Endothelial cell of umbilical vein (primary cell): Measurements from ENCODE around the gene DARS2. TPM values are rescaled to one million over a fixed set of nuclear protein-coding genes. Genes with fewer than 3 reads are reported as not detected.

ENCODE experiments used
- BruUV-seq: library from RNA; stranded (reverse); fragments of 400-500 nt; replicated peaks from 2 replicates; lab custom pipeline; 2021; lab: Mats Ljungman, UMichigan
- CTCF ChIA-PET: fragments of 300-600, 350-600 bp; sonication (Branson Sonifier 250); formaldehyde crosslinking; loops from one replicate; lab custom pipeline; 2021; ENCODE audit warnings: antibody characterized with exemption, inconsistent platforms; lab: Charles Lee
- POLR2A ChIA-PET: fragments of 300-600, 350-600 bp; sonication (Branson Sonifier 250); formaldehyde crosslinking; loops from one replicate; lab custom pipeline; 2021; ENCODE audit warnings: antibody characterized with exemption, inconsistent platforms; lab: Charles Lee
- DNase-seq: peaks from one replicate; pipeline ENCODE4 v3.0.0-alpha.2; 2011; ENCODE audit warnings: low read depth, low spot score
- FAIRE-seq: peaks from 2 replicates; lab custom pipeline; 2011; peaks lifted over from hg19 to GRCh38; lab: Jason Lieb, UNC
- H2AFZ ChIP-seq: 2 replicates; pipeline ENCODE4 v1.6.0; 2012; ENCODE audit warnings: low read depth, low read length, control low read depth, inconsistent platforms
- H3K27ac ChIP-seq: 2 replicates; pipeline ENCODE4 v1.5.1; 2011; ENCODE audit warnings: low read depth, mild to moderate bottlenecking, control low read depth, low read length, moderate library complexity; ENCODE audit not compliant: insufficient read depth
- H3K27me3 ChIP-seq, 2 experiments: 2 replicates each; pipeline versions ENCODE4 v1.6.0 to v1.6.1; 2011; ENCODE audit warnings: low read length in 2 of 2, mixed read lengths in 1 of 2; ENCODE audit not compliant: control insufficient read depth in 2 of 2, insufficient read depth in 2 of 2
- H3K36me3 ChIP-seq, 2 experiments: 2 replicates in 1 of 2; 3 replicates in 1 of 2; pipeline ENCODE4 v1.5.1; 2011; ENCODE audit warnings: low read length in 2 of 2, mild to moderate bottlenecking in 1 of 2, moderate library complexity in 1 of 2; ENCODE audit not compliant: control insufficient read depth in 2 of 2, insufficient read depth in 2 of 2; ENCODE audit errors: extremely low read depth in 1 of 2
- H3K4me1 ChIP-seq: 3 replicates; pipeline ENCODE4 v1.5.1; 2011; ENCODE audit warnings: mild to moderate bottlenecking, low read length; ENCODE audit not compliant: control insufficient read depth, insufficient read depth; ENCODE audit errors: extremely low read depth
- H3K4me2 ChIP-seq: 2 replicates; pipeline ENCODE4 v1.6.1; 2011; ENCODE audit warnings: low read length, control low read depth, mixed read lengths; ENCODE audit not compliant: insufficient read depth
- H3K4me3 ChIP-seq, 3 experiments: fragments of 200-600 bp in 1 of 3; sonication (generic), shearing (Covaris generic) in 1 of 3; replicated peaks in 1 of 3; 2 replicates each; pipeline ENCODE4 v1.5.1; 2011 to 2016; ENCODE audit warnings: control low read depth in 3 of 3, low read length in 3 of 3, mild to moderate bottlenecking in 2 of 3, inconsistent platforms in 1 of 3, low read depth in 1 of 3, moderate library complexity in 1 of 3; ENCODE audit not compliant: insufficient read depth in 1 of 3
- H3K79me2 ChIP-seq: 2 replicates; pipeline ENCODE4 v1.6.0; 2012; ENCODE audit warnings: low read length, inconsistent platforms; ENCODE audit not compliant: control insufficient read depth, insufficient read depth
- H3K9ac ChIP-seq: replicated peaks from 2 replicates; pipeline ENCODE3; 2011; ENCODE audit warnings: low read length, control low read depth; ENCODE audit not compliant: insufficient read depth; ENCODE audit errors: extremely low read depth
- H3K9me1 ChIP-seq: replicated peaks from 3 replicates; pipeline ENCODE4 v1.6.0; 2011; ENCODE audit warnings: mild to moderate bottlenecking, low read length; ENCODE audit not compliant: control insufficient read depth, insufficient read depth; ENCODE audit errors: extremely low read depth
- H3K9me3 ChIP-seq: replicated peaks from 2 replicates; pipeline ENCODE4 v1.5.1; 2012; ENCODE audit warnings: low read length, inconsistent platforms; ENCODE audit not compliant: control insufficient read depth, insufficient read depth
- H4K20me1 ChIP-seq: replicated peaks from 2 replicates; pipeline ENCODE3; 2011; ENCODE audit warnings: mild to moderate bottlenecking, low read length; ENCODE audit not compliant: control insufficient read depth, insufficient read depth; ENCODE audit errors: extremely low read depth
- CTCF ChIP-seq, 2 donors: IDR thresholded peaks; 1 replicate in 1 of 2; 2 replicates in 1 of 2; pipeline ENCODE4 v1.5.1; 2011; ENCODE audit warnings: low read length in 2 of 2, mild to moderate bottlenecking in 2 of 2, moderate library complexity in 2 of 2, control low read depth in 1 of 2, inconsistent platforms in 1 of 2, low read depth in 1 of 2; ENCODE audit not compliant: insufficient read depth in 1 of 2; ENCODE audit errors: extremely low read depth in 1 of 2
- EZH2 ChIP-seq: IDR thresholded peaks from 2 replicates; pipeline ENCODE4 v1.6.1; 2012; ENCODE audit warnings: borderline replicate concordance, low read depth, mild to moderate bottlenecking, moderate library complexity, low read length, inconsistent platforms; ENCODE audit not compliant: severe bottlenecking
- FOS ChIP-seq: IDR thresholded peaks from 2 replicates; pipeline ENCODE4 v1.6.1; 2011; ENCODE audit warnings: mild to moderate bottlenecking, low read length, moderate library complexity, borderline replicate concordance; ENCODE audit not compliant: insufficient read depth
- GATA2 ChIP-seq: IDR thresholded peaks from 2 replicates; pipeline ENCODE4 v1.7.0; 2011; ENCODE audit warnings: low read depth, mild to moderate bottlenecking, moderate library complexity, mixed read lengths, low read length; ENCODE audit not compliant: insufficient read length, insufficient read depth
- JUN ChIP-seq: IDR thresholded peaks from 2 replicates; pipeline ENCODE4 v1.6.1; 2011; ENCODE audit warnings: borderline replicate concordance, low read depth; ENCODE audit not compliant: insufficient read length, insufficient read depth
- MAX ChIP-seq: IDR thresholded peaks from 2 replicates; pipeline ENCODE4 v1.6.1; 2011; ENCODE audit not compliant: insufficient read depth, insufficient read length
- MYC ChIP-seq: IDR thresholded peaks from one replicate; pipeline ENCODE4 v1.6.1; 2011; ENCODE audit warnings: mild to moderate bottlenecking, low read depth, low read length
- POLR2A ChIP-seq: IDR thresholded peaks from 2 replicates; pipeline ENCODE4 v1.6.1; 2012; ENCODE audit warnings: low read depth, mild to moderate bottlenecking, control low read depth, low read length
- POLR2AphosphoS5 ChIP-seq: IDR thresholded peaks from 2 replicates; pipeline ENCODE4 v1.6.1; 2012; ENCODE audit warnings: low read depth, mild to moderate bottlenecking, control low read depth, low read length, moderate library complexity; ENCODE audit not compliant: insufficient read depth
- dilution Hi-C: fragments of 300-500 bp; cut with MboI; formaldehyde crosslinking; loops from one replicate; pipeline ENCODE4 v1.15.0; 2019; ENCODE audit warnings: low sequenced_read_pairs; ENCODE audit not compliant: extremely low pct_ligation_motif_present
- intact Hi-C: fragments of 100-400 bp; cut with micrococcal nuclease; formaldehyde crosslinking; loops from one replicate; pipeline ENCODE4 v1.10.0; 2022
- polyA plus RNA-seq, 4 experiments: library from polyadenylated mRNA; depleted of rRNA in 3 of 4; stranded (reverse) in 3 of 4; unstranded in 1 of 4; fragments of >200 nt; gene quantifications; 2 replicates each; pipeline versions ENCODE4 v1.2.1 to v1.2.3, GENCODE V29; 2011 to 2012; ENCODE audit warnings: missing spikeins in 1 of 4
- total RNA-seq: library from RNA; stranded (reverse); gene quantifications from 2 replicates; pipeline ENCODE4 v1.2.3, GENCODE V29; 2021

The DARS2 gene
- total and polyA plus RNA-seq, 2 donors (not counting 3 experiments of a cell fraction or from before 2014, with no cell fraction given): 17.4 to 33.6 TPM

- peaks cover 3 to 9% of the 10 kb centered on the region in 2 experiments for H3K36me3 ChIP-seq
- ChIA-PET POLR2A (no interaction called here), CTCF (no interaction called here)
- no peak overlapping the region for H3K4me3 ChIP-seq
- no peak for FAIRE-seq
- no peaks in the 10 kb centered on the region for H4K20me1 ChIP-seq
- no peaks in the 10 kb centered on the region for H3K79me2 ChIP-seq
- no peak overlapping the region for H3K4me2 ChIP-seq
- TF ChIP-seq CTCF (IDR thresholded peaks at IDR 0.05; ENCODE audit: extremely low read depth in 1 of 2, insufficient read depth in 1 of 2, low read depth in 1 of 2, low read length in 2 of 2) (no peak), MYC (no peak), JUN (no peak), POLR2A (no peak), EZH2 (no peak), MAX (no peak), GATA2 (no peak), FOS (no peak), POLR2AphosphoS5 (no peak)
- no peaks in the 10 kb centered on the region for H3K4me1 ChIP-seq
- H3K9me3 ChIP-seq: no peaks in the 10 kb centered on the region
- dilution Hi-C loops (no loop called here), intact Hi-C loops (no loop called here)
- H3K27ac ChIP-seq: no peak overlapping the region
- H3K9me1 ChIP-seq: no peaks in the 10 kb centered on the region
- no peak overlapping the region for H2AFZ ChIP-seq
- no peak overlapping the region for H3K9ac ChIP-seq
- no peak for DNase-seq
- H3K27me3 ChIP-seq: no peaks in the 10 kb centered on the region
- no TSS peak for BruUV-seq
Measured at GRCh38 chr1:173775578-173776226, 48.8 kb upstream of the DARS2 start.
